Measurements from ENCODE around the gene TBX22. TPM values are rescaled to one million over a fixed set of nuclear protein-coding genes. Genes with fewer than 3 reads are reported as not detected.
"Not testable (repeated sequence)": the region's sequence is repeated elsewhere in the genome, so short reads cannot be mapped to it uniquely, and the experiment has no call there.

The TBX22 gene, protein sequence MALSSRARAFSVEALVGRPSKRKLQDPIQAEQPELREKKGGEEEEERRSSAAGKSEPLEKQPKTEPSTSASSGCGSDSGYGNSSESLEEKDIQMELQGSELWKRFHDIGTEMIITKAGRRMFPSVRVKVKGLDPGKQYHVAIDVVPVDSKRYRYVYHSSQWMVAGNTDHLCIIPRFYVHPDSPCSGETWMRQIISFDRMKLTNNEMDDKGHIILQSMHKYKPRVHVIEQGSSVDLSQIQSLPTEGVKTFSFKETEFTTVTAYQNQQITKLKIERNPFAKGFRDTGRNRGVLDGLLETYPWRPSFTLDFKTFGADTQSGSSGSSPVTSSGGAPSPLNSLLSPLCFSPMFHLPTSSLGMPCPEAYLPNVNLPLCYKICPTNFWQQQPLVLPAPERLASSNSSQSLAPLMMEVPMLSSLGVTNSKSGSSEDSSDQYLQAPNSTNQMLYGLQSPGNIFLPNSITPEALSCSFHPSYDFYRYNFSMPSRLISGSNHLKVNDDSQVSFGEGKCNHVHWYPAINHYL
- total RNA-seq: not detected
- long read RNA-seq: 0 reads

DNA sequence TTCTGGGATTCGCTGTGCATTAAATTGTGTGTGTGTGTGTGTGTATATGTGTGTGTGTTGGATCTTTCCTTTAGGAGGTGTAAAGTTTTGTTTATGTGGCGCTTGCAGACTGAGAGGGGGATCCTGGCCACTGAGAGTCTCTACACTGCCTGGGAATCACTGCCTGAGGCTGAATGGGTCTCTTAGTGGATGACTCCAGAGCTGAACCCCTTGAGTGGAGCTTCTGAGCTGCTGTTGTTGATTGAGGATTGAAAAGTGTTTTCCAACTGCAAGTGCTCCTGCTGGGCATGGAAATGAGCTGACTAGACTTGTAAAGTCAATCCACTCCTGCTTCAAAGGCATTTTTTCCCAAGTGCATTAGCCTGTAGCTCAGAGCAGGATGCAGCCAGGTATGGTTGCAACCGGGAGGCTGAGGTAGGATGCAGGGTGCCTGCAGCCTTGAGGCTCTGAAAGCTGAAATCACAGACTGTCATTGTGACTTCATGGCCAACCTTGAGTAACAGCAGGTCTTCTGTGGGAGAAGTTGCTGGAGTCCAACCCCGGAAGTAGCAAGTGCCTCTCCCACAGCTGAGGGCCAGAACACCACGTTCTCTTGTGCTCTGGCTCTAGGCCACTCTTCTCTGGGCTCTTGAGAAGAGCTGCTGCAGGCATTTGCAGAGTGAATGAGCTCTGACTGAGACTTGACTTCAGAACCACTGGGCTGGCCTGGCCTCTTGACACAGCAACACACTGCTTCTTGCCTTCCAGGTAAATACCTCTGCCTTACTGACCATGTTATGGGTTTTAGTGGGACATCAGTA is at the start of gene TBX22:
Gene TBX22, plus strand, starts transcription at position 613 of the 800 bp plus-strand sequence. CDS start 7,517 bp downstream, outside the sequence.
- no peak for DNase-seq (ENCODE audit: low spot score)

DNA sequence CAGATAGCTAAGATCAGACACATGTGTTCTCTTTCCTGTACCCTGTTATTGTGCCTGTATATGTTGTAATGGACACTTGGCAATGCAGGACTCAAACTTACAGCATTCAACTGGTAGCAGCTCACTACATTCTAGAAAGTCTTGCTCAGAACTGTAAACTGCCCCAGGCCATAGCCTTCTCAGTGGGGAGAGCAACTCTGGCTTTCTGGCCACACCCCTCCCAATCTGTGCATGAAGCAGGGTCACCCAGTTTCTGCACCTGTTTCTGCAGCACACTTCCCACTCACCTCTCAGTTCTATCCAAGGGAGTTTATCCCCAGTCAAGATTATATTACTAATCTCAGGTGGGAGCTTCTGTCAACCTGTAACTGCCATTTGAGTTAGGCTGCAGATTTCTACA is 38.9 kb upstream of the TBX22 start:
- no peak for DNase-seq (ENCODE audit: low spot score)

- DNase-seq (ENCODE audit: low spot score): no peak
Measured at GRCh38 chrX:80004458-80004857, 10.1 kb upstream of the TBX22 start.

DNA sequence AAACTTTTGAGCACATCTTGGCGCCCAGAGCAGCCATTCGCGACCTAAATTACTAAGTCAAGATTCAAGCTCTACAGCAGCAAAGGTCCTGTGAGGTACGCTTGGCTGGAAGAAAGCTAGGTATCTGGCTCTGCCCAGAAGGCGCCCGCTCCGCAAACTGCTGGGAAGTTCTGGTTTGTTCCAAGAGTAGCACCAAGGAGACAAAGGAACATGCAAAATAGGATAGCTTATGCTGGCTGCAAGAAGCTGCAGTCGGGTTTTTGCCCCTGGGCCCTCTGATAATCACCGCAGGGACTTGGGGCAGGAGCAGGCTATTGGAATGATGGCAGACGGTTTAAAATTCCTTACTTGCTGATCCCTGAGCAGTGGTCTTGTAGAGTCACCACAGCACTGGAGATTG is 3.0 kb upstream of the TBX22 start:
- no peak for DNase-seq (ENCODE audit: low spot score)

- DNase-seq (ENCODE audit: low spot score): no peak
Measured at GRCh38 chrX:80016182-80016581, 1.6 kb downstream of the TBX22 start.

DNA sequence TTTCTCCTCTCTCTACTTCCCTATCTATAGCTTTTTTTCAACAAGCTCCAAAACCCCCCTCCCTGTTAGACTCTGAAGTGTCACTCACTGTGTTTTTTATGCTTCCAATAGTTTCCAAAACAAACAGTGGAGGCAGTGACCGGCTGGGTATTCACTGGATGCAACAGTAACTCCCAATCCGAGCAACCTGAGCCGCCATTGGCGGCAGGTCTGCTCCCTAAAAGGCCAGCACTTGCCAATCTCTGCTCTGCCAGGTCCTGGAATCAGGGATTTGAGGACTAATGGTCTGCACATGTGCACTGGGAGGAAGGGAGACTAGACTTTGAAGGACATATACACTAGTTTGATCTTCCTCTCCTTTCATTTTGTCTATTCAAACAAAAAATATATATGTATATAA is 7.1 kb downstream of the TBX22 start:
- DNase-seq (ENCODE audit: low spot score): no peak

DNA sequence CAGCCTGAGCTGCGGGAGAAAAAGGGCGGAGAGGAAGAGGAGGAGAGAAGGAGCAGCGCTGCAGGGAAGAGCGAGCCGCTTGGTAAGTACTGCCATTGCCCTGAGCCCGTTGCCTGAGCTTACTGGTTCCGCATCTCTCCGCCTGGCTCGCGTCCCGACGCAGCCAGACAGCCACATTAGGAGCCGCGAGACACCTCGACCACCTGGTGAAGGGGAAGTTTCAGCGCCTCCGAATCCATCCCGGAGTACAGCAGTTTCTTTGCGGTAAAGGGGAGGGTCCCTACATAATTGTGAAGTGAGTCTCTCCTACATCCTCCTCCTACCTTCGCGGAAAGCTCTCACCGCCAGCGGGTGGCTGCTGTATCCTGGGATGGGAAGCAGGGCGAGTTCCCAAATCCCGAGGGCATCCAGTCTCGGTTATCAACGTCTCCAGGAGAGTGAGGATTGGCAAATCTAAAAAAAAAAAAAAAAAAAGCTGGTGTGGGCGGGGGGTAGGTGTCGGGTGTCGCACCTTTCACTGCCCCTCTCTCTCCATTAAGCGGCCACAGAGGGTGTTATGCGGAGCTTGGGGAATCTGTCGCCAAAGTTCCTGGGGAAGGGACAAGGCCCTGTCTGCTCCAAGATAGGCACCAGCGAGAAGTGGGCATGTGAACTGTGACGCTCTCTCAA is 7.9 kb downstream of the TBX22 start:
- no peak for DNase-seq (ENCODE audit: low spot score)

DNA sequence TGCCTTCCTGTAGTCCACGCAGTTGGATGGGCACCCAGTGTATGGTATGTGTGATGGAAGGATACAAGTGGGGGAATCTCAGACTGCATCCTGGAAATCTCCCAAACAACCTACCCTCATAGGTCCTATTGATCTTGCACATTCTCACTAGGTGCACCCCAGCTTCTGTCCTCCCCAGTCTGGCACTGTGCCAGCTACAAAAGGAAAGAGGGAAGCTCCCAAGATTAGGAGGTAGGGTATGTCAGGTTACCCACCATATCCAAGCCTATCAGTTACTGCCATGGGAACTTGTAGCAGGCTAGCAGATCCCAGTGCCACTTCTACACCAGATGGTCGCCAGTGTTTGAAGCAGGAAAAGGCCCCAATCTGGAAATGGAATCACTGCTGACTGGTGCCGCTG is 11.6 kb downstream of the TBX22 start:
- DNase-seq (ENCODE audit: low spot score): no peak

GRCh38 chrX:80066156-80066555 is 51.6 kb downstream of the TBX22 start:
- peak; percentile 71 for DNase-seq (ENCODE audit: low spot score)

DNA sequence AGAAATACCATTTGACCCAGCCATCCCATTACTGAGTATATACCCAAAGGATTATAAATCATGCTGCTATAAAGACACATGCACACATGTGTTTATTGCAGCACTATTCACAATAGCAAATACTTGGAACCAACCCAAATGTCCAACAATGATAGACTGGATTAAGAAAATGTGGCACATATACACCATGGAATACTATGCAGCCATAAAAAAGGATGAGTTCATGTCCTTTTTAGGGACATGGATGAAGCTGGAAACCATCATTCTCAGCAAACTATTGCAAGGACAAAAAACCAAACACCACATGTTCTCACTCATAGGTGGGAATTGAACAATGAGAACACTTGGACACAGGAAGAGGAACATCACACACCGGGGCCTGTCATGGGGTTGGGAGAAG is 61.1 kb downstream of the TBX22 start:
- not testable (repeated sequence) for DNase-seq (ENCODE audit: low spot score)
